Hepatocyte (in vitro differentiated cells): ENCODE data around the gene CCDC27. TPM values are rescaled to one million over a fixed set of nuclear protein-coding genes. Genes with fewer than 3 reads are reported as not detected.

Source experiments
- DNase-seq: peaks from one replicate; pipeline ENCODE4 v3.0.0-alpha.2; 2016; ENCODE audit warnings: low spot score
- H2AFZ ChIP-seq: fragments of 200-600 bp; sonication (generic); 2 replicates; pipeline ENCODE4 v1.6.0; 2016; ENCODE audit warnings: antibody characterized with exemption, mild to moderate bottlenecking
- H3K27ac ChIP-seq: fragments of 200-600 bp; sonication (generic); 2 replicates; pipeline ENCODE4 v1.5.1; 2016; ENCODE audit warnings: mild to moderate bottlenecking
- H3K27me3 ChIP-seq: fragments of 200-600 bp; sonication (generic); 2 replicates; pipeline ENCODE4 v1.6.1; 2016
- H3K36me3 ChIP-seq: fragments of 200-600 bp; sonication (generic); replicated peaks from 2 replicates; pipeline ENCODE4 v1.5.1; 2016; ENCODE audit warnings: low read depth; ENCODE audit not compliant: insufficient read depth
- H3K4me1 ChIP-seq: fragments of 200-600 bp; sonication (generic); 2 replicates; pipeline ENCODE4 v1.5.1; 2016; ENCODE audit warnings: mild to moderate bottlenecking, moderate library complexity; ENCODE audit not compliant: insufficient read depth
- H3K4me2 ChIP-seq: fragments of 200-600 bp; sonication (generic); 2 replicates; pipeline ENCODE4 v1.6.0; 2016
- H3K4me3 ChIP-seq: fragments of 200-600 bp; sonication (generic); 2 replicates; pipeline ENCODE4 v1.5.1; 2016; ENCODE audit warnings: mild to moderate bottlenecking
- H3K79me2 ChIP-seq: fragments of 200-600 bp; sonication (generic); 2 replicates; pipeline ENCODE4 v1.6.0; 2017; ENCODE audit warnings: mild to moderate bottlenecking
- H3K9me2 ChIP-seq: fragments of 200-600 bp; sonication (generic); replicated peaks from 2 replicates; pipeline ENCODE4 v1.6.0; 2017; ENCODE audit warnings: mild to moderate bottlenecking; ENCODE audit not compliant: insufficient read depth
- H3K9me3 ChIP-seq: fragments of 200-600 bp; sonication (generic); 2 replicates; pipeline ENCODE4 v1.5.1; 2016; ENCODE audit warnings: low read depth, mild to moderate bottlenecking
- H4K20me1 ChIP-seq: fragments of 200-600 bp; sonication (generic); 2 replicates; pipeline ENCODE4 v1.6.0; 2016; ENCODE audit warnings: mild to moderate bottlenecking; ENCODE audit not compliant: insufficient read depth, poor library complexity, severe bottlenecking
- CTCF ChIP-seq: fragments of 200-600 bp; sonication (generic); IDR thresholded peaks from 2 replicates; pipeline ENCODE4 v1.5.1; 2016; ENCODE audit warnings: antibody characterized with exemption, mild to moderate bottlenecking; ENCODE audit not compliant: poor library complexity
- EZH2 ChIP-seq: fragments of 200-600 bp; sonication (generic); IDR thresholded peaks from 2 replicates; pipeline ENCODE4 v1.6.1; 2016; ENCODE audit warnings: antibody characterized with exemption, mild to moderate bottlenecking, borderline replicate concordance
- EZH2phosphoT487 ChIP-seq: fragments of 200-600 bp; sonication (generic); IDR thresholded peaks from one replicate; pipeline ENCODE4 v1.6.1; 2018; ENCODE audit warnings: antibody characterized with exemption, mild to moderate bottlenecking, low read depth, moderate library complexity; ENCODE audit not compliant: unreplicated experiment, severe bottlenecking
- WGBS: methylation state at CpG from one replicate; pipeline ENCODE4 v1.1.6; 2016; ENCODE audit warnings: low lambda C conversion rate; ENCODE audit errors: missing lambda C conversion rate; 5-methylcytosine and 5-hydroxymethylcytosine counted together
- polyA plus RNA-seq: library from polyadenylated mRNA; unstranded; fragments of >200 nt; fragmentation: Nextera tagmentation; extraction: Ambion mirVana; gene quantifications from 2 replicates; pipeline ENCODE4 v1.2.1, GENCODE V29; 2016
- total RNA-seq: library from RNA; depleted of rRNA; stranded (reverse); fragments of >200 nt; gene quantifications from 2 replicates; pipeline ENCODE4 v1.2.3, GENCODE V29; 2014

CCDC27 gene
- total and polyA plus RNA-seq, 2 experiments from 2014 or later, result 0.17 to 0.59 TPM

GRCh38 chr1:3743826-3744225, 8.4 kb upstream of the CCDC27 start:
- WGBS, result 97% methylated on average over 12 of the region's 12 CpGs
- H3K27me3 ChIP-seq, result no peaks in the 10 kb centered on the region
- H3K79me2 ChIP-seq, result peaks cover 19% of the 10 kb centered on the region
- H3K4me2 ChIP-seq, result no peak overlapping the region
- no peaks in the 10 kb centered on the region for H3K9me3 ChIP-seq
- no peaks in the 10 kb centered on the region for H3K9me2 ChIP-seq
- H2AFZ ChIP-seq, result no peak overlapping the region
- DNase-seq, result no peak
- no peaks in the 10 kb centered on the region for H3K36me3 ChIP-seq
- H3K27ac ChIP-seq, result no peak overlapping the region
- H4K20me1 ChIP-seq, result no peaks in the 10 kb centered on the region
- no peaks in the 10 kb centered on the region for H3K4me1 ChIP-seq
- H3K4me3 ChIP-seq, result no peak overlapping the region
- TF ChIP-seq EZH2phosphoT487 (no peak), CTCF (no peak), EZH2 (no peak)

GRCh38 chr1:3744646-3745045, 7.6 kb upstream of the CCDC27 start:
- 94% methylated on average over 10 of the region's 10 CpGs for WGBS
- TF ChIP-seq EZH2phosphoT487, result no peak
- no peak for TF ChIP-seq CTCF
- no peak for TF ChIP-seq EZH2
- no peaks in the 10 kb centered on the region for H3K27me3 ChIP-seq
- H3K36me3 ChIP-seq, result no peaks in the 10 kb centered on the region
- no peaks in the 10 kb centered on the region for H3K9me2 ChIP-seq
- H2AFZ ChIP-seq, result no peak overlapping the region
- no peaks in the 10 kb centered on the region for H3K9me3 ChIP-seq
- H3K4me1 ChIP-seq, result no peaks in the 10 kb centered on the region
- H3K4me2 ChIP-seq, result peak overlapping the region; percentile 99
- H3K4me3 ChIP-seq, result no peak overlapping the region
- no peak for DNase-seq
- peaks cover 19% of the 10 kb centered on the region for H3K79me2 ChIP-seq
- H4K20me1 ChIP-seq, result no peaks in the 10 kb centered on the region
- H3K27ac ChIP-seq, result no peak overlapping the region

GRCh38 chr1:3745071-3745470, 7.2 kb upstream of the CCDC27 start:
- 94% methylated on average over 12 of the region's 12 CpGs for WGBS
- Histone ChIP-seq H3K9me2 (no peaks in the 10 kb centered on the region), H3K27ac (no peak overlapping the region), H3K9me3 (no peaks in the 10 kb centered on the region), H3K4me1 (peaks cover under 1% of the 10 kb centered on the region), H4K20me1 (no peaks in the 10 kb centered on the region), H3K79me2 (peaks cover 19% of the 10 kb centered on the region), H3K36me3 (no peaks in the 10 kb centered on the region), H3K27me3 (no peaks in the 10 kb centered on the region), H2AFZ (no peak overlapping the region), H3K4me2 (peak overlapping the region; percentile 99), H3K4me3 (no peak overlapping the region)
- DNase-seq, result no peak
- TF ChIP-seq EZH2 (no peak), EZH2phosphoT487 (no peak), CTCF (no peak)
